ENCODE results near the gene SLC25A23. TPM values are rescaled to one million over a fixed set of nuclear protein-coding genes. Genes with fewer than 3 reads are reported as not detected.
"Not testable (repeated sequence)": the region's sequence is repeated elsewhere in the genome, so short reads cannot be mapped to it uniquely, and the experiment has no call there.

Gene SLC25A23
- total RNA-seq, 1 donor from 2014 or later: 110 TPM

DNA sequence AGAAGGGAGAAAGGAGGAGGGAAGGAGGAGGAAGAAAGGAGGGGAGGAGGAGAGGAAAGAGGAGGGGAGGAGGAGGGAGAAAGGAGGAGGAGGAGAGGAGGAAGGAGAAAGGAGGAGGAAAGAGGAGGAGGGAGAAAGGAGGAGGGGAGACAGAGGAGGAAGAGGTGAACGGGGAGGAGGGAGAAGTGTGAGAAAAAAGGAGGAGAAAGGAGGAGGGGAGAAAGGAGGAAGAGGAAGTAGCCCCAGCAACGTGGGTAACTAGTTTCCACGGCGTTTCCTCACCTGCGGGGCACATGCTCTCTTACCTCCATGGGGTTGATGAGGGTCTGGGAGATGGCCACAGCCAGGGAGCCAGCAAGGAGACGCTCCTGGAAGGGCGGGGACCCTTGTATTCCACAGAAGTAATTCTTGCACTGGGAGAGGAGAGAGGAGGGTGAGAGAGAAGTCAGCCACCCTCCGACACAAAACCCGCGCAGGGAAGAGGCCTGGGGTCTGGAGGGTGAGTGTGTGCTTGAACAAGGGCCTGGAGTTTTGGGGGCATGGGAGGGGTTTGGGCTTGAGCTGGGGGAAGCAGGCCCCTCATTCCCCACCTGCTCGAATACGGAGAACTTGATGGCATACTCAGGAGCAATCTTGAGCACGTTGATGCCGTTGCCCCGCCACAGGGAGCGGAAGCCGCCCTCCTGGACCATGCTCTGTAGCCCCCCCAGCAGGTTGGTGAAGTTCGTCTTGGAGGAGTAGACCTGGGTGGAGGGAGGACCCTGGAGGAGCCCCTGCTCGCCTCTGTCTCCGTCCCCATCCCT, 30.0 kb downstream of the SLC25A23 start:
- DNase-seq: no peak
- no peak for ATAC-seq
- intact Hi-C loops (cut with micrococcal nuclease): no loop called here

DNA sequence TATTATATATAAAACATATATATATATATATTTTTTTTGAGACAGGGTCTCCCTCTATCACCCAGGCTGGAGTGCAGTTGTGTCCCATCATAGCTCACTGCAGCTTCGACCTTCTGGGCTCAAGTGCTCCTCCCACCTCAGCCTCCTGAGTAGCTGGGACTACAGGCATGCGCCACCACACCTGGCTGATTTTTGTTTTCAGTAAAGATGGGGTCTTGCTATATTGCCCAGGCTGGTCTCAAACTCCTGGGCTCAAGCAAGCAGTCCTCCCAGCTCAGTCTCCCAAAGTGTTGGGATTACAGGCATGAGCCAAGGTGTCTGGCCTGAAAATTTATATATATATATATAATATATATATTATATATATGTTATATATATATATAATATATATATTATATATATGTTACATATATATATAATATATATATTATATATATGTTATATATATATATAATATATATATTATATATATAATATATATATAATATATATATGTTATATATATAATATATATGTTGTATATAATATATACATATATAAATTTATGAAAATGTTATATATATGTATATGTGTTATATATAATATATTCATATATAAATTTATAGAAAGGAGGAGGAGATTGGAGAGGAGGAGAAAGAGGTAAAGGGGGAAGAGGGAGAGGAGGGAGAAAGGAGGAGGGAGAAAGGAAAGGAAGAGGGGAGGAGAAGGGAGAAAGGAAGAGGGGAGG, 30.7 kb downstream of the SLC25A23 start:
- ATAC-seq; intact Hi-C loops (cut with micrococcal nuclease); DNase-seq: not testable (repeated sequence)

DNA sequence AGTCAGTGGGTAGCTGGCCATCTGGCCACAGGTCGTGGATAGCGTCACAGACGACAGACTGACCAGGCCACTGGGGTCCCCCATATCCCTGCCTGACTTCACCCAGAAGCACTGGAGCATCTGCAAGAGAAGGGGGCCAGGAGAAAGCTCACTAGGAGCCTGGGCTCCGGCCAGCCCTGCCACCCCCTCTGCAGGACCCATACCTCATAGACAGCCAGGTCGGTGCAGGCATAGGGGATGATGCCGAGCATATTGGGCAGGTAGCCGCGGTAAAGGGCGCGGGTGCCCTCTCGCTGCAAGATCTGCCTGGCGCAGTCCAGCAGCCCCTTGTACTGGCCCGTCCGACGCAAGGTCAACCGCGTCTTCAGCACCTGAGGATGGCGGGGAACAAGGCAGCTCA, 32.5 kb downstream of the SLC25A23 start:
- ATAC-seq (no peak), DNase-seq (no peak)
- intact Hi-C loops (cut with micrococcal nuclease): no loop called here

DNA sequence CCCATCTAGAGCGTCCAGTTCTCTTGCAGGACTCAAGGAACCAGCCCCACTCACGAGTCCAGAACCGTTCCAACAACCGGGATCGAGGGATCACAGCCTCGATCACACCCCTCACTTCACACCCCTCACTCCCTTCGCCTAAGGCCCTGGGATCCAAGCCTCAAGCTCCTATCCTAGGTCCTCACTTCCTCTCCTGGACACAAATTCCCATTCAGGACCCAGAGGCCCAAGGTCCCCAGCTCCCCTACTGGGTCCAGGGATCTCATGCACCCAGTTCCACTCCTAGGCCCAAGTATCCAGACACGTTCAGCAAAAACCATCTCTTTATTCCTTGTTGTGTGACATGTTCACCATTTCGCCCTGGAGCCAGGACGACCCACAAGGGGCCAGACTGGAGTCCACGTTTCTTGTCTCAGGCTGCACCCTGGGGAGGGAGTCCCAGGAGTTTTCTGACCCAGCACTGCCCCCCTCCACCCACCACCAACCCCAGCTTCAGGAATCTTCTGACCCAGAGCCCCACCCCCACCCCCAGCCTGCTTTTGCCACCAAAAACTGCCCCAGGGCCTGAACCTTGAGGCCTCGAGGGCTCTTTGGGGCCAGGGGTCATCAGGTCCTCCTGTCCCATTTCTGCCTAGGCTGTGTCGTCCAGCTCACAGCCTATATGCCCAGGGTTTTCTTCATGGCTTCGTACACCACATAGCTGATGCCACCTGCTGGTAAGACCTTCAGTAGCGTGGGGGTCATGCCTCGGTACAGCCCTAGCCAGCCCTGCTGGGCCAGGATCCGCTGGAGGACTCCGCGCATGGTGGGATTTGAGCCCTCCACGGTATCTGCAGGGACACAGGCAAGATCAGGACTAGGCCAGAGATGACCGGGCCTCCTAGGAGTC, 33.6 kb downstream of the SLC25A23 start:
- intact Hi-C loops (cut with micrococcal nuclease): no loop called here
- ATAC-seq: no peak
- DNase-seq: no peak

DNA sequence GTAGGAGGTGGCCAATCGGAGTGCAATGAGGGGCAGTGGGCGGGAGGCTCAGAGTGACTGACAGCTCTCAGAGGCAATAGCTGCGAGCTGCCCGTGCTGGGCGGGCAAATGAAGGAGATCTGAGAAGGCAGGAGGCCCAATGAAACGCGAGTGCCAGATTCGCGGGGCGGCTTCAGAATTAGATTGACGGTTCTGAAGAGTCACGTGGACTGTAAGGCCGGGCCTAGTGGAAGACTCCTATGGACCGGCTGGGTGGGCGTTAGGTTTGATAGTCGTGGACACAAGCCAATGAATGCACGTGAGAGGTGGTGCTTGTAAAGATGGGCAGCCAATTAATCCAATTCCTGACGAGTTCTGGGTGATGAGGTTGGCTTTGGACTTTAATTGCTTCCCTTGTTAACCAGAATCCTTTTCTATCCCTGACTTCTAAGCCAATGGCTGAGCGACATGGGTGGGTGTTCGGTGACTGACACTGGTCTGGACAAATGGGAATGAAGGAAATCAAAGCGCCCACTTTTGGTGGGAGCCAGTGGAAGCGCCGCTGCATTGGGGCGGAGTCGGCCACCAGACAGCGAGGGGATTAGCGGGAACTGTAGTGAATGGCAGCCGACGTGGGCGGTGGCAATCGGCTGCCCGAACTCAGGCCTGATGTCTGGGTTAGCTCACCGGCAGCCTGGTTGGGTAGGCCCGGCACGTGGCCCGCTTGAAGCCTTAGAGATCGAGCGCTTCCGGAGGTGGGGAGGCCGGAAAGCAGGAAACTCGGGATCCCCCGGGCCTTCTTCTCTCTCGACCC, 34.5 kb downstream of the SLC25A23 start:
- ATAC-seq (peak; percentile 94), DNase-seq (peak; percentile 99)
- intact Hi-C loops (cut with micrococcal nuclease): no loop called here

DNA sequence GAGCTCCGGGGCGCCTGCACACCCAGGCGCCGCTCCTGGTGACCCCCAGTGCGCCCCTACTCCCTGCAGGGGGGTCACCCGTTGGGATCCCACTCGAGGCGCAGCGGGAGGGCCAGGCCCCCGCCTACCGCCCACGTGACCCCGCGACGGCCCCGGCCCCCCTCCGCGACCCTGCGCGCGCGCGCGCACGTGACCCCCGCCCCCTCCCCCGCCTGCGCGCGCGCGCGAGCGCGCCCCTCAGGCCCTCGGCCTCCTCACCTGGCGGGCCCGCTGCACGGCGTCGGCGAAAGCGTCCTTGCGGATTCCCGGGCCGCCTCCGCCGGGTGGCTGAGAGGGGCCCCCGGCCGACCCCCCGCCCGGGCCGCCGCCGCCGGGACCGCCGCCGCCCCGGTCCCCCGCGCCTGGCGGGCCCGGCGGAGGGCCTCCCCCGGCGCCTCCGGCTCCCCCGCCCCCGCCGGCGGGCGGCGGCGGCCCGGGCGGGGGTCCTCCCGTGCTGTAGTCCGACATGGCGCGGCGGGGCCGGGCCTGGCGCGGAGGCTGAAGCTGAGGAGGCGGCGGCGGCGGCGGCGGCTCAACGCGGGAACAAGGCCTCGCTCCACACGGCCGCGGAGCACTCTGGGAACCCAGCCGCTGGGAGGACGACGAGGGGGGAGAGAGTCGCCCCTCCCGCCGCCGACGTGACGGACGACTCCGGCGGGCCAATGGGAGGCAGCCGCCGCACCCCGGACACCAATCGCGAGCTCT, 35.2 kb downstream of the SLC25A23 start, which contains the start of gene KHSRP:
Gene KHSRP (minus strand): TSS at position 617 of the 744 bp plus-strand sequence. CDS start 110 bp downstream, at position 507.
- intact Hi-C loops (cut with micrococcal nuclease): no loop called here
- ATAC-seq: no peak
- peak; percentile 49 for DNase-seq

DNA sequence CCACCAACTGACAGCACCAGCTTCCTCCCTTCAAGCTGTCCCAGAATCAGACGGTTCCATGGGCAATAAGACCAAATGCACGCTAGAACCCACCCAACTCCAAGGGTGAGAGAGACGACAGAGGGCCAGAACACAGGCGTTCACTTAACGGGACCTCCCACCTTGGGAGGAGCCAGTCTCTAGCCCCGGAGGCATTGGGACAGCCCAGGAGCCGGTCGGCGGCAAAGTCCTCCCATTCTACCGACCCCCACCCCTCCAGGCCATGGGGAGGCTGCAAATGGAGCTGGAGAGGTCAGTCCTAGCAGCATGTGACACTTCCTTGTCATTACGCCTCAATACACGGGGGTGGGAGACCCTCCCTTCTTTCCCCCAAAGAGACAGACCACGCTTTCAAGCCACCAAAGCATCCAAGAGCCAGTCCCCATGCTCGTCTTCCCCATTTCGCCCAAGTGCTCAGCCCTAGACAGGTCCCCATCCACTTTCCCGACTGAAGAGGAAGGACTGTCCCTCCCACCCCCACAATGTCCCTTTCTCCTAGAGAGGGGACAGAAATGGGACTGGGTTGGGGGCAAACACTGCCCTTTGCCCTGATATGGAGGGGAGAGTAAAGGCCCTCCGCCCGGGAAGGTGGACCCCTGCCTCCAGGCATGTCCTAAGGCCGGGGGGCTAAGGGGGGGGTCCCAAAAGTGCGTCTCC, 35.9 kb downstream of the SLC25A23 start:
- intact Hi-C loops (cut with micrococcal nuclease): no loop called here
- ATAC-seq (no peak), DNase-seq (no peak)

DNA sequence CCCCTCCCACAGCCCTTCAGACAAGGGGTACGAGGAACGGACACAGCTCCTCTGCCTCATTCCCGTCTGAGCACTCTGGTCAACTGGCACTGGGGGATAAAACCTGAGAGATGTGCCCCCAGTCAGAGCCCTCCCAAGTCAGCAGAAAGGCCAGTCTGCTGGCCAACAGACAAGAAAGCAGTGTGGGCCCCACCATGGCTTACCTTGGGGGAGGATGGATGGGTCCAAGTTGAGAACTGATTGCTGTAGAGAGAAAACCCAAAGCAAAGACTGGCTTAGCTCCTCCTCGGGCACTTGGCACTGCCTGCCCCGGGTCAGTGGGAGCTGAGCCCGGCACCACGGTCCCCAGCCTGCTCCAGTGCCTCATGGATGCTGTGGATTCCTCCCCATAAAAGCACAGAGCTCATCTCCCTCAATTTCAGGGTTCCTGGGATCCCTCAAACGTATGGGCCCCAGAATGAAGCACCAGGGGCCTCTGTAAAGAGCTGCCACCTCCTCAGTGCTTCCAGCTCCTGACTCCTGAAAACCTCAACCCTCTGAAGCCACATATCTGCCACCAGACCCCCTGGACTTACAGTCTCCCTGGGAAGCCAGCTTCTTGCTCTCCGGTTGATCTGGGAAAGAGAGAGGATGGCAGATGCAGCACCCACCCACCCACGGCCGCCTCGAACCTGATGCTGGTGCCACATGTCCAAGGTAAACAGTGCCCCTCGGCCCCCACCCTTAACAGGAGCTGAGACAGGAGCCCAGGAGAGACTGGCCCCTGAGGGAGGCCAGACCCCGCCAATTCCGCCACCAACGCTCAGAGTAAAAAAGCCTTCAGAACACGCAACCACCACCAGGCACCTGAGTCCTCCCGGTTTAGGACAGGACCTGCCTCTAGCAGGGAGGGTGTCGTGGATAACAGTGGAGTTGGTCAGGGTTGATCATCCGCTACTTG, 38.2 kb downstream of the SLC25A23 start:
- intact Hi-C loops (cut with micrococcal nuclease): no loop called here
- ATAC-seq (no peak), DNase-seq (no peak)

DNA sequence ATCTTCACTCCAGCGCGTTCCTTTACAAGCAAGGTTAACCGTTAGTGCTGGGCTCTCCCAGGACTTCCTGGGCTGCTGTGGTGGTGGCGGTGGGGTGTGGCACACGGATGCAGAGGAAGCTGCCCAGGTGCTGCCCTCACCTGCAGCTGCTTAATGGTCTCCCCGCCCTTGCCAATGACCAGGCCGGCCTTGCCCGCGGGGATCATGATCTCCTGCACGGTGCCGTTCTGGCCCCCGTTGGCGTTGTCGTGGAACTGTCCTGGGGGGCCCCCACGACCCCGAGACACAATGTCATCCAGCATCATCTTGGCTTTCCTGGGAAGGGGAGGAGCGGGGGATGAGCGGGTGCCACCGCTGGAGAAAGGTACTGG, 41.0 kb downstream of the SLC25A23 start:
- DNase-seq: no peak
- no peak for ATAC-seq
- intact Hi-C loops (cut with micrococcal nuclease): no loop called here

DNA sequence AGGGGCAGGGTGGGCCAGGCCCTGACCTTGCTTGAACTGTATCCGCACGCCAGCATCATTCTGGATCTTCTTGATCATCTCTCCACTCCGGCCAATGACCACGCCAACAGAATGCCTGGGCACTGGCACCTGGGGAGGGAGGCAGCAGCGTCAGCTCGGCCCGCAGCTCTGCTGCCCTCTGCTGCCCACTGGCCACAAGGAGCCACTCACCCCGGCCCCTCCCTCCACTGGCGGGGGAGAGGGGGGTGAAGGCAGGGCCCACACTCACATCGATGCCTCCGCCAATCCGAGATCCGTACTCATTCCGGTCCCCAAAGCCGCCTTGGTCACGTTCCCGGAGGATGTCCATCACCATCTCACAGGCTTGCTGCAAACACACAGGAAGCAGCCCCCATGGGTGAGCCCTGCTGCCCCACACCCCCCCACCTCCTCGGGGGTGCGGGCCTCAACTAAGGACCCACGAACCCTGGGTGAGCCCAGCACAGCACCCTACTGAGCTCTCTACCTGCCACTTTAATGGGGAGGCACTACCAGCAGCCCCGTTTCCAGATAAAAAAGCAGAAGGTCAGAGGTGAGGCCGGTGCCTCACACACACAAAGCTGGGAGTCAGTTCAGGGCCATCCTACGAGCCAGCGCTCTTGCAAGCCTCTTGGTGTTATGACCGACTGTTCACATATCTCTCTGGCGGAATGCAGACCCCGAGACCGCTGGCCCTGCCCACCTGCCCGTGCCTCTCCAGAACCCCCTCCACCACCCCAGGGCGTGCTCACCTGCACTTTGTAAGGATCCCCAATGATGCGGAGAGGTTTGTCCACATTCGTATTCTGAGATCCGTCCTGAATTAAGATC, 41.7 kb downstream of the SLC25A23 start:
- intact Hi-C loops (cut with micrococcal nuclease): no loop called here
- DNase-seq (no peak), ATAC-seq (peak; percentile 53)

DNA sequence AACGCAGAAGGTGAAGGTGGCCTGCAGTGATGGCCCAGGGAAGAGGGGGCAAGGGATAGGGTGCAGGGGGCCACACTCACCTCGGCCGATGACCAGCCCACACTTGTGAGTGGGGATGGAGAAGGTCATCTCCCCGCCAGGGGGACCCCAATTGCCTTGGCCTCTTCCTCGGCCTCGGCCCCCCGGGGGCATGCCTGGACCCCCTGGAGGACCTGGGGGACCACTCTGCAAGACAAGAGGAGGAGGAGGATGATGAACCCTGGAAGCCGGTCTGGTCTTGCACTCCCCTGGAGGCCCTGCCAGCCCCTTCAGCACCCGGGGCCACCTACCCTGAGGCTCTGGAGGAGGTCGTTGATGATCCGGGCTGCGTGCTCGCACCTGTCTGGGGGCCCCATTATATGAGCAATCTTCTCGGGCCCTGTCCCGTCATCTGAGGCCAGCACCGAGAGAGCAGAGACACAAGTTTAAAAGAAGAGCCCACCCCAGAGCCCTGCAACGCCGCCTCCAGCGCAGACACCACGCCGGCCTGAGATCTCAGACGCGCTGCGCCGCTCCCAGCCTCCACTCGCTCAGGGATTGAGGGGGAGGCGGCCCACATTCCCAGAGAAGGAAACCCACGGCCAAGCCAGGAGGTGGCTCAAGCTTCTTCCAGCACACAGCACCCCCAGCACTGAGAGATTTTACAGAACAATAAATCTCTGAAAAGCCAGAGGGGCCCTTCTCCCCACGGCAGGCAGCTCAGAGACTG, 42.8 kb downstream of the SLC25A23 start:
- no peak for DNase-seq
- intact Hi-C loops (cut with micrococcal nuclease): no loop called here
- no peak for ATAC-seq

DNA sequence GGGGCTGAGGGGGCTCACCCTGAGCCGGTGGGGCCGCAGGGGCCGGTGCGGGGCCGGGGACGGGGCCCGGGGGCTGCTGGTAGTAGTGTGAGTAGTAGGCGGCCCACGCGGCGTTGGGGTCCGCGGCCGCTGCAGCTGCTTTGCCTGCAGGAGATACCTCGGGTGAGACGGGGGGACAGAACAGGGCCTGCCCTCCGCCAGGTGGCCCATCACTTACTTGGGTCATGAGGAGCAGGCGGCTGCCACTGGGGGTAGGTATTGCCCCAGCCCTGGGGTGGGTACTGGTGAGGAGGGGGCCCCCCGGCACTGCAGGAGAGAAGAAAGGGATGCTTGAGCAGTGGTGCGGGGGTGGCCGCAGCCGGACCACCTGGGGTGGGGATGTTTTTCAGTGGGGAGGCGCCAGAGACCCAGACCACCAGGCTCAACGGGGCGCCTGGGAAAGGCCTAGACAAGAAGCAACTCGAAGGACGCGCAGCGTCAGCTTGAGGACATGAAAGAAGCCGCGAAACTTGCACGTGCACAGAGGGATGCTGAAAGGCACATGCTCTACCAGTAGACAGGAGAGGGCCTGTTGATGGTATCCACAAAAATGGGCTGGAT, 43.9 kb downstream of the SLC25A23 start:
- DNase-seq: no peak
- intact Hi-C loops (cut with micrococcal nuclease): no loop called here
- ATAC-seq: no peak

DNA sequence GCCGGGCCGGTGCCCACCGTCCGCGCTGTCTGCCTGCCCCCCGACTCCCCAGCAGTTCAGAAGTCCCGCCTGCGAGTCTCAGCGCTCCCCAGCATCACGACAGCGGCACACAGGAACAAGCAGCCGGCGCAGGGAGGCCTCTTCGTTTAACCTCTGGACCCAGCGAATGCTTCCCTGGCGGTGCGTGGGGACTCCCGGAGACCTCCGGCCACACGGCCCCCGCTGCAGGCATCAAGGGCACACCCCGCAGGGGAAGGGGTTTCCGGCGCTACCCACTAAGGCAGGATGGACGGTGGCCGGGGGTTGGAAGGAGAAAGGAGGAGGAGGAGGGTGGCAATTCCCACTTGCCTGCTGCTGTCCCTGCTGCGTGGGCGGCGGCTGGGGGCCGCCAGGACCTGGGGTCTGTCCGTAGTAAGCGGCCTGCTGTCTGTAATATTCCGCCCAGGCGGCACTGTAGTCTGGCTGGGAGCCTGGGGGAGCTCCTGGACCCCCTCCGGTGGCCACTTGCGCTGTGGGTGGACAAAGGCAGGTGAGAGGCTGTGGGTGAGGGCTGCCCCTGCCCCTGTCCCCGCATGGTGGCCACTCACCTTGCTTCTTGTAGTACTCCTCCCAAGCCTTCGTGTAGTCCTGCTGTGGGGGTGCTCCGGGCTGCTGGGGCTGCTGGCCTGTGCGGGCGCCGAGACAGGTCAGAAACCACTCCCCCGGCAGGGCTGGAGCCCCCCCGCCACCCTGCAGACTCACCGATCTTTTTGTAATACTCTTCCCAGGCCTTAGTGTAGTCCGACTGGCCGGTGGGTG, 44.6 kb downstream of the SLC25A23 start:
- intact Hi-C loops (cut with micrococcal nuclease): no loop called here
- ATAC-seq: no peak
- DNase-seq: no peak
